Measurements from ENCODE around the gene INAFM1.

DNA sequence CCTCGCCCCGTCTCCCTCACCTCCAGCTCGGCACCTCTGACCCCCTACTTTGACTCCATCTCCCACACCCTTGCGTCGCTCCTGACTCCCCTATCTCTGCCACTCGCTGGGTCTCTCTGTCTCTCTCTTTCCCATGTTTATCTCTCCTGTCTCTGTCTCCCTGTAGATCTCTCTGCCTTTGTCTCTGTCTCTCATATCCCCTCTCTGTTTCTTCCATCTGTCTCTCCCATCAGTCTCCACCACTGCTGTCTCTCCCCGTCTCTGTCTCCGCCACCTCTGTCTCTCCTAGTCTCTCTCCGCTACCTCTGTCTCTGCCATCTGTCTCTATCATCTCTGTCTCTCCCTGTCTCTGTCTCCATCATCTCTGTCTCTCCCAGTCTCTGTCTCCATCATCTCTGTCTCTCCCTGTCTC lies 31.3 kb upstream of the INAFM1 start:
- TF ChIP-seq, protein P1, sequence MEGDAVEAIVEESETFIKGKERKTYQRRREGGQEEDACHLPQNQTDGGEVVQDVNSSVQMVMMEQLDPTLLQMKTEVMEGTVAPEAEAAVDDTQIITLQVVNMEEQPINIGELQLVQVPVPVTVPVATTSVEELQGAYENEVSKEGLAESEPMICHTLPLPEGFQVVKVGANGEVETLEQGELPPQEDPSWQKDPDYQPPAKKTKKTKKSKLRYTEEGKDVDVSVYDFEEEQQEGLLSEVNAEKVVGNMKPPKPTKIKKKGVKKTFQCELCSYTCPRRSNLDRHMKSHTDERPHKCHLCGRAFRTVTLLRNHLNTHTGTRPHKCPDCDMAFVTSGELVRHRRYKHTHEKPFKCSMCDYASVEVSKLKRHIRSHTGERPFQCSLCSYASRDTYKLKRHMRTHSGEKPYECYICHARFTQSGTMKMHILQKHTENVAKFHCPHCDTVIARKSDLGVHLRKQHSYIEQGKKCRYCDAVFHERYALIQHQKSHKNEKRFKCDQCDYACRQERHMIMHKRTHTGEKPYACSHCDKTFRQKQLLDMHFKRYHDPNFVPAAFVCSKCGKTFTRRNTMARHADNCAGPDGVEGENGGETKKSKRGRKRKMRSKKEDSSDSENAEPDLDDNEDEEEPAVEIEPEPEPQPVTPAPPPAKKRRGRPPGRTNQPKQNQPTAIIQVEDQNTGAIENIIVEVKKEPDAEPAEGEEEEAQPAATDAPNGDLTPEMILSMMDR (IDR thresholded peaks at IDR 0.05; ENCODE audit: low read length) = no peak
- no peak for TF ChIP-seq EZH2 (IDR thresholded peaks at IDR 0.05; ENCODE audit: borderline replicate concordance, low read length)
